Transverse colon (tissue), 4 donors: ENCODE results near the gene ARNT2. TPM values are rescaled to one million over a fixed set of nuclear protein-coding genes. Genes with fewer than 3 reads are reported as not detected.

Source experiments
- DNase-seq: peaks from one replicate; pipeline ENCODE4 v3.0.0-alpha.2; 2019
- H3K27ac ChIP-seq, 4 donors: fragments of 200-600 bp; sonication (generic); 2 replicates each; pipeline ENCODE4 v1.5.1; 2016 to 2018; ENCODE audit warnings: inconsistent platforms in 4 of 4
- H3K27me3 ChIP-seq: fragments of 200-600 bp; sonication (generic); 2 replicates; pipeline ENCODE4 v1.5.1; 2017; ENCODE audit warnings: inconsistent platforms
- H3K36me3 ChIP-seq, 4 donors: fragments of 200-600 bp; sonication (generic); 2 replicates each; pipeline ENCODE4 v1.5.1; 2017 to 2019; ENCODE audit warnings: inconsistent platforms in 4 of 4
- H3K4me1 ChIP-seq, 4 donors: fragments of 200-600 bp; sonication (generic); 2 replicates each; pipeline ENCODE4 v1.5.1; 2017 to 2020; ENCODE audit warnings: inconsistent platforms in 4 of 4
- H3K4me3 ChIP-seq, 4 donors: fragments of 200-600 bp; sonication (generic); 1 replicate in 1 of 4; 2 replicates in 3 of 4; pipeline versions ENCODE4 v1.5.1 to v1.6.1; 2017 to 2019; ENCODE audit warnings: inconsistent platforms in 4 of 4
- H3K9me3 ChIP-seq, 2 donors: fragments of 200-600 bp; sonication (generic); 2 replicates each; pipeline ENCODE4 v1.5.1; 2017 to 2019; ENCODE audit warnings: inconsistent platforms in 2 of 2
- EP300 ChIP-seq: sonication (generic); formaldehyde crosslinking; IDR thresholded peaks from one replicate; pipeline ENCODE4 v1.6.1; 2017; ENCODE audit warnings: antibody characterized with exemption, low read depth
- POLR2A ChIP-seq: fragments of 450-650 bp; IDR thresholded peaks from one replicate; pipeline ENCODE4 v1.6.1; 2016; ENCODE audit warnings: antibody characterized with exemption, mild to moderate bottlenecking, moderate library complexity
- POLR2AphosphoS5 ChIP-seq, 3 donors: sonication (generic); formaldehyde crosslinking; IDR thresholded peaks; one replicate each; pipeline ENCODE4 v1.6.1; 2016; ENCODE audit warnings: antibody characterized with exemption in 3 of 3
- WGBS, 2 donors: methylation state at CpG; one replicate each; pipeline ENCODE4 v1.1.5; 2018; ENCODE audit warnings: low coverage in 1 of 2; 5-methylcytosine and 5-hydroxymethylcytosine counted together
- in situ Hi-C, 4 donors: fragments of 200-750 bp; cut with MboI; loops; one replicate each; pipeline versions ENCODE4 v1.15.0 to v1.15.1; 2017; ENCODE audit warnings: low sequenced_read_pairs in 3 of 4, low pct_ligation_motif_present in 1 of 4, low pct_unique_long_range_greater_than_20kb in 1 of 4
- intact Hi-C: fragments of 100-400 bp; cut with DNase I; formaldehyde crosslinking; loops from one replicate; pipeline ENCODE4 v1.15.1; 2023; ENCODE audit warnings: low total_unique reads
- total RNA-seq, 4 donors: library from RNA; depleted of rRNA; stranded (reverse); fragments of >200 nt; gene quantifications; one replicate each; pipeline ENCODE4 v1.1.0, GENCODE V29; 2016
- TF ChIP-seq, protein P1 (sequence below), 5 experiments: fragments of 200-600 bp in 3 of 5; fragments of 450-650 bp in 2 of 5; sonication (generic) in 3 of 5; IDR thresholded peaks; 1 replicate in 2 of 5; 2 replicates in 3 of 5; pipeline ENCODE4 v1.5.1; 2016 to 2017; ENCODE audit warnings: antibody characterized with exemption in 5 of 5, inconsistent platforms in 3 of 5, mild to moderate bottlenecking in 2 of 5, moderate library complexity in 1 of 5

Gene ARNT2
- total RNA-seq, 4 donors from 2014 or later = 1.9 to 4.0 (median 2.5) TPM; not detected in 1

DNA sequence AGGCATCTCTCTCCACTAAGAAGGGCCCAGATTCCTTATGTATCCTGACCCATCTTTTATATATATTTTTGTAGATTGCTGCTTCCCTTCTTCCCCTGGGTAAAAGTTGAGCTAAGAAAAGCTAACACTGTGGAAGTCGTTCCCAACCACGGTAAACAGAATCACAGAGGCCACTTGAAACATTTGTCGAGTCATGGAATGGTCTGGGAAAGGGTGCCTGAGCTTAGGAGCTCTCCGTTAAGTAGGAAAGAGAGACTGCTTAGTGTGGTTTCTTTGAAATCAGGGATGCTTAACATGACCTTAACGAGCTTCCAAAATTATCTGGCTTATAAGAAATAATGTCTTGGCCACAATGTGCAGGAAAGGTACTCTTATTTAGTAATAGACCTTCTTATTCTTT is 45.6 kb downstream of the ARNT2 start:
- no peak overlapping the region for H3K27ac ChIP-seq
- in situ Hi-C loops = loop anchor here (10.0 to 25.0 kb wide), 4 partner anchors 312 to 812 kb away; partner anchors contain the start of gene CEMIP (in 3 of the 4)
- no peaks in the 10 kb centered on the region for H3K27me3 ChIP-seq

DNA sequence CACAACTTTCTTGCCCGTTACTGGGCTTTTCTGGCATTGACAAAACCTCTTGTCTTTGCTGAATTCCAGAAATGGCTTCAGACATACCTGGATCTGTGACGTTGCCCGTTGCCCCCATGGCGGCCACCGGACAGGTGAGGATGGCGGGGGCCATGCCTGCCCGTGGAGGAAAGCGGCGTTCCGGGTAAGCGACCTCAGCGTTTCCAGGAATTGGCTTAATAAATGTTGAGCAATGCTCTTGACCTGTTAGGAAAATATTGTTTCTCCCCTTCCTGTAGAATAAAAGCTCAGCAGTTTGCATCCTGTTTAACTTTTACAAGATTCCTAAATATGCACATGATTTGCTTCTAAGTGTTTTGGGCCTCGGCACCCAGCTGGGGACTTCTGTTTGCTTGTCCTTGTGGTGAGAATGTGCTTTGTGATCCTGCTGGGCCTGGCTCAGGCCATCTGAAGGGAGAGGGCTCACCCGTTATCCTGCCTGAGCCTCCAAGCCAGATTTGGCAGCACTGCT is 46.7 kb downstream of the ARNT2 start:
- Histone ChIP-seq H3K27ac (no peak overlapping the region), H3K9me3 (no peaks in the 10 kb centered on the region), H3K4me1 (peaks cover 0 to 9% (median 1%) of the 10 kb centered on the region in 4 donors), H3K4me3 (no peak overlapping the region), H3K27me3 (no peaks in the 10 kb centered on the region), H3K36me3 (no peaks in the 10 kb centered on the region)
- WGBS, 2 donors = 80 to 93% methylated on average over 1 to 14 of the region's 14 CpGs
- TF ChIP-seq, protein P1, sequence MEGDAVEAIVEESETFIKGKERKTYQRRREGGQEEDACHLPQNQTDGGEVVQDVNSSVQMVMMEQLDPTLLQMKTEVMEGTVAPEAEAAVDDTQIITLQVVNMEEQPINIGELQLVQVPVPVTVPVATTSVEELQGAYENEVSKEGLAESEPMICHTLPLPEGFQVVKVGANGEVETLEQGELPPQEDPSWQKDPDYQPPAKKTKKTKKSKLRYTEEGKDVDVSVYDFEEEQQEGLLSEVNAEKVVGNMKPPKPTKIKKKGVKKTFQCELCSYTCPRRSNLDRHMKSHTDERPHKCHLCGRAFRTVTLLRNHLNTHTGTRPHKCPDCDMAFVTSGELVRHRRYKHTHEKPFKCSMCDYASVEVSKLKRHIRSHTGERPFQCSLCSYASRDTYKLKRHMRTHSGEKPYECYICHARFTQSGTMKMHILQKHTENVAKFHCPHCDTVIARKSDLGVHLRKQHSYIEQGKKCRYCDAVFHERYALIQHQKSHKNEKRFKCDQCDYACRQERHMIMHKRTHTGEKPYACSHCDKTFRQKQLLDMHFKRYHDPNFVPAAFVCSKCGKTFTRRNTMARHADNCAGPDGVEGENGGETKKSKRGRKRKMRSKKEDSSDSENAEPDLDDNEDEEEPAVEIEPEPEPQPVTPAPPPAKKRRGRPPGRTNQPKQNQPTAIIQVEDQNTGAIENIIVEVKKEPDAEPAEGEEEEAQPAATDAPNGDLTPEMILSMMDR (IDR thresholded peaks at IDR 0.05) = no peak
- TF ChIP-seq POLR2A (no peak), EP300 (no peak), POLR2AphosphoS5 (IDR thresholded peaks at IDR 0.05) (no peak)
- DNase-seq = no peak
- intact Hi-C loops (loop anchor here (5.0 kb wide), 1 partner anchor 326 kb away; the partner anchor contains the start of gene CEMIP), in situ Hi-C loops (loop anchor here (10.0 to 25.0 kb wide), 4 partner anchors 311 to 811 kb away; partner anchors contain the start of gene CEMIP (in 3 of the 4))

More for the DNA sequence above, 45.6 kb downstream of the ARNT2 start:
- Histone ChIP-seq H3K4me3 (no peak overlapping the region), H3K36me3 (no peaks in the 10 kb centered on the region), H3K4me1 (peaks cover 0 to 9% (median 1%) of the 10 kb centered on the region in 4 donors), H3K9me3 (no peaks in the 10 kb centered on the region)
- intact Hi-C loops = loop anchor here (5.0 kb wide), 1 partner anchor 327 kb away; the partner anchor contains the start of gene CEMIP
- WGBS, 2 donors = 64 to 81% methylated on average over 5 of the region's 5 CpGs
- DNase-seq = no peak
- TF ChIP-seq EP300 (no peak), POLR2A (no peak), POLR2AphosphoS5 (IDR thresholded peaks at IDR 0.05) (no peak)
- TF ChIP-seq, protein P1 (IDR thresholded peaks at IDR 0.05) = no peak

DNA sequence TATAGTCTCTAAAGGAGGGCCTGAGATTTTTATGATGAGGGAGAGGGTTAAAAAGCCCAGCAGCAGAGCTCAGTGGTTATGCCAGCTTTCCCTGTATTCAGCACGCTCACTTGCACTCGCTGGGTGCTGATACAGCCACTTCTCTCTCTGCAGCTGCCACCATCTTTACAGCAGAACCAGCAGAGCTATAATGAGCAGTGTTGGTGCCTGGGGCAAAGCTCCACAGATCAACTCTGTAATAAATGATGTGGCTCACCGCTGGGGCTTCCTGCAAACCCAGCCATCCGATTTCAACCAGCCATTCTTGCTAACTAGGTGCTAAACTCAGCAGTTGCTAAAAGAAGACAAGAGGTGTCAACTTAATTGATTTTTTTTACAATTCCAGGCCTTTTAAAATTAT is 48.0 kb downstream of the ARNT2 start:
- Histone ChIP-seq H3K4me3 (no peak overlapping the region), H3K9me3 (no peaks in the 10 kb centered on the region), H3K36me3 (no peaks in the 10 kb centered on the region), H3K4me1 (peaks cover 0 to 14% (median 1%) of the 10 kb centered on the region in 4 donors), H3K27me3 (no peaks in the 10 kb centered on the region), H3K27ac (no peak overlapping the region)
- intact Hi-C loops (loop anchor here (5.0 kb wide), 1 partner anchor 325 kb away; the partner anchor contains the start of gene CEMIP), in situ Hi-C loops (loop anchor here (10.0 to 25.0 kb wide), 4 partner anchors 310 to 810 kb away; partner anchors contain the start of gene CEMIP (in 3 of the 4))
- no peak for DNase-seq
- TF ChIP-seq, protein P1 (IDR thresholded peaks at IDR 0.05) = no peak
- TF ChIP-seq POLR2AphosphoS5 (IDR thresholded peaks at IDR 0.05) (no peak), POLR2A (no peak), EP300 (no peak)
- WGBS, 2 donors = 80 to 90% methylated on average over 1 to 4 of the region's 4 CpGs

DNA sequence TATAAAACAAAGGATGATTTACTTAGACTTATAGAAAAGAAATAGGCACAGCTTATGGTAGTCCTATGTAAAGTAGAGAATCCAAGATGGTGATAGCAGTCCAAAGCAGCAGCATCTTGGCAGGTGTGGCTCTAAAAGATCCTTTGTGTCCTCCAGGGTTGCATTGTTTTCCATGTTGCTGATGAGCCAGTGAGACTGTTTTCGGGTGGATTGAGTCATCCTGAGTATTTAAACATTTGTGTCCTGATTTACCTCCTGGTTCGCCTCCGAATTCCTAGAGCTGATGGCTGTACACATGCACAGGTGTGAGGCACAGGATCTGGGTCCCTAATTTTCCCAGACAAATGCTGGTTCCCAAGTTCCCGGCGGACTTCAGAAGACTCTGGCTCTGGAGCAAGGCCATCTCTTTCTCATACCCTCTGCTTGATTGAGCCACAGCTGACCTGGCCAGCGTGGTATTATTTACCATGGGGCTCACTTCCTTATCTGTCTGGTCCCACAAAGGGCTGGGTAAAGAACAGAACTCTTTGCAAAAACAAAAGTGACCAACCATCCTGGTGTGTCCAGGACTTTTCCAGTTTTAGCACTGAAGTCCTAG is 51.0 kb downstream of the ARNT2 start:
- intact Hi-C loops = loop anchor here (5.0 kb wide), 1 partner anchor 517 kb away; no protein-coding TSS in a partner anchor
- Histone ChIP-seq H3K4me1 (peaks cover 0 to 11% (median 0%) of the 10 kb centered on the region in 4 donors), H3K9me3 (no peaks in the 10 kb centered on the region), H3K36me3 (no peaks in the 10 kb centered on the region), H3K4me3 (no peak overlapping the region), H3K27me3 (no peaks in the 10 kb centered on the region), H3K27ac (no peak overlapping the region)
- DNase-seq = no peak
- in situ Hi-C loops = loop anchor here (5.0 to 25.0 kb wide), 5 partner anchors 307 to 807 kb away; partner anchors contain the start of gene CEMIP (in 3 of the 4)
- WGBS, 2 donors = 66 to 78% methylated on average over 3 to 6 of the region's 6 CpGs
- TF ChIP-seq, protein P1 (IDR thresholded peaks at IDR 0.05) = no peak
- TF ChIP-seq EP300 (no peak), POLR2A (no peak), POLR2AphosphoS5 (IDR thresholded peaks at IDR 0.05) (no peak)
